ENCODE results near the gene PES1.
"Not testable (repeated sequence)": the region's sequence is repeated elsewhere in the genome, so short reads cannot be mapped to it uniquely, and the experiment has no call there.

The PES1 gene

DNA sequence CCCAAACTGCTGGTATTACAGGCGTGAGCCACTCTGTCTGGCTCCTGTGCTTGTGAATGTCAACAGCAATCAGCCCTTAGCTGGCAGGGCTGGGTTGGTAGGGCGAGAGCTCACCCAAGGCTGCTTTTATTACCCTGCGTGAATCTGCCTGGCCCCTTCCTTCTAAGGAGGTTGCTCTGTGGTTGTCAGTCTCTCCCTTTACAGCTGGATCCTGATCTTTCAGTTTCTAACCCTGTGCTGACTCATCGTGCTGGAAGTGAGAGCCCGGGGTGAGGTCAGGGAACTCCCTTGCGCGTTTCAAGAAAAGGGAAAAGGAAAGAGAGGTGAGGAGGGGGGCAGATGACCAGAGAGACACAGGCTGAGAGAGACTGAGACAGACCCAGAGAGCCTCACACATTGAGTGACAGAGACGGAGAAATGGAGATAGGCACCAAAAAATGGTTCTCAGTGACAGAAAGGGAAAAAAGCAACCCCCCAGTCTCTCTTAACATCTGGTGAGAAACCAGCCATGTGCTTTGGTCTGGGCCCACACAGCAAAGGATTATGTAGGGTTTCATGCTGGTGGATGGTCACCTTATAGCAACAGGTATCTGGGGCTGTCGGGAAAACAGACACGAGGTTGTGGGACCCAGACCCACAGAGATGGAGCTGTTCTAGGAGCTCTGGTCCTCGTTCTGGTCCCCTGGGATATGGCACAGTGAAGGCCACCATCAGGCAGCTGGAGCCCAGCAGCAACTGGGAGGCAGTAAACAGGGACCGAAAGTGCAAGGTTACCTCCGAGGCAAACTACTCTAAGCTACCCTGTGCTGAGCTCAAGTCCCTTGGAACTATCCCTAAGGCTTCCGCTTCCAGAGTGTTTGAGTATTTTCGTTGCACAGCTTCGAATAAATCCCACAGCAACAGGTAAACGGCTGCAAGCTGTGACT is 17.8 kb upstream of the PES1 start:
- peak; percentile 92 for DNase-seq (ENCODE audit: low spot score)

DNA sequence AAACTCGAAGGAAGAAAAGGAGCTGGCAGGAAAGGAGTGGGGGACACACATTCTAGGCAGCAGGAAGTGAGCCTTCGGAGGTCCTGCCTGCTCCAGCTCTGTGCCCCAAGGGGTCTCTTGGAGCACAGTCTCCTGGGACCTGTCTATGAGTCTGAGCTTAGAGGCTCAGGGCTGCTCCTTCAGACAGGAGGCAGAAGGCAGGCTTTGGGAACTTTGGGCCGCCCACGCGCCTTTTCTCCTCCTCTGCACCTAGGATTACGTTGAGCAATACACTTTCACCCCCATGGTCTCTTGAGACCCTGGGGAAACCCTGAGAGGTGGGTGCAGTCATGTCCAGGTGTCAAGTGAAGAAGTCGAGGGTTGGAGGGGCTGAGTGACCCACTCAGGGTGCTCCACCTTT is 16.2 kb upstream of the PES1 start:
- no peak for DNase-seq (ENCODE audit: low spot score)

DNA sequence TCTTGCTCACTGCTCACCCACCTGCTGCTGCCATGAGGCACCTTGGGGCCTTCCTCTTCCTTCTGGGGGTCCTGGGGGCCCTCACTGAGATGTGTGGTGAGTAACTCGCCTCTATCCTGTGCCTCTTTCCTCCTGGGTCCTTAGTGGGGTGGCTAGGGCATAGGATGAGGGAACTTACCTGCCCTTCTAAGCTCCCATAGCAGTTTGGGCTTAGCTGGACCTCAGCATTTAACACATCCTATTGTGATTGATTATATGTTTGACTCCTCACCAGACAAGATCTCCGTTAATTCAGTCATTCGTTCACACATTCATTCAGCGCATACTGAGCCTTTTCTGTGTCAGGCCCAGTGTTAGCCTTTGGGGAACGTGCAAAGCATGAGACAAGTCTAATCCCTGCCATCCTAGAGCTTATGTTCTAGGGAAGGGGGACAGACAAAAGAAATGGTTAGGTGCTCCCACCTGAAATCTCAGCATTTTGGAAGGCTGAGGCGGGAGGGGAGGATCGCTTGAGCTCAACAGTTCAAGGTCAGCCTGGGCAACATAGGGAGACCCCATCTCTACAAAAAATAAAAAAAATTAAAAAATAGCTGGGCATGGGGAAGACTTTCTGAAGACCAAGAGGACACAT is 15.7 kb upstream of the PES1 start:
- no peak for DNase-seq (ENCODE audit: low spot score)

DNA sequence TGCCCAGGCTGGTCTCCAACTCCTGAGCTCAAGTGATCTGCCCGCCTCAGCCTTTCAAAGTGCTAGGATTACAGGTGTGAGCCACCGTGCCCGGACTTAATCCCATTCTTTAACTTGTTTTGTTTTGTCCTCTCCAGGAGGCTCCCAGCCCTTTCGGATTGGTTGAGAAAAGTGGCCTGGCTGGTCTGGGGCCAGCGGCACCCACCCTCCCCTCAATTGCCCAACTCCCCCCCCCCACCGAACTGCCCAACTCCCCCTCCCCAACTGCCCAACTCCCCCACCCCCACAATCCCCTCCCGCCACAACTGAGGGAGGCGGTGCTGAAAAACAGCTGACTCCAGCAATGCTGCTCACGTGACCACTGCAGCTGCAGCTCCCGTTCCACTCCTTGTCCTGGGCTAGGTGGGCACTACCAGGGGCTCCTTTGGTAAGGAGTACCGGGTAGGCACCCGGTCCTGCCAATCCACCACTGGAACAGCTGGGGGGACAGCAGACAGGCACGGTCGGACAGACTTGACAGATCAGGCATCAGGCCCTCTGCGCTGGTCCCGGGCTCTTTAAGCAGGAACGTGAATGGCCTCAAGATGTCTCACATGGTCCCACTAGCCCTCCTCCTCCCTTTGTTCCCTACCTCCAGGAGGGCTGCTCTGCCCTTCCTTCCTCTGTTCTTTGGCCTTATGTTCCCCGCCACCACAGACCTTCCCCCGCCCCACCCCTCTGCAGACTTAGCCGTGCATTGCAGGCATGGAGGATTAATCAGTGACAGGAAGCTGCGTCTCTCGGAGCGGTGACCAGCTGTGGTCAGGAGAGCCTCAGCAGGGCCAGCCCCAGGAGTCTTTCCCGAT is 15.0 kb upstream of the PES1 start, which contains the start of gene TCN2:
Gene TCN2, plus strand, starts transcription at position 720 of the 845 bp plus-strand sequence. CDS start 158 bp downstream, outside the sequence.
- DNase-seq (ENCODE audit: low spot score), result peak; percentile 84

DNA sequence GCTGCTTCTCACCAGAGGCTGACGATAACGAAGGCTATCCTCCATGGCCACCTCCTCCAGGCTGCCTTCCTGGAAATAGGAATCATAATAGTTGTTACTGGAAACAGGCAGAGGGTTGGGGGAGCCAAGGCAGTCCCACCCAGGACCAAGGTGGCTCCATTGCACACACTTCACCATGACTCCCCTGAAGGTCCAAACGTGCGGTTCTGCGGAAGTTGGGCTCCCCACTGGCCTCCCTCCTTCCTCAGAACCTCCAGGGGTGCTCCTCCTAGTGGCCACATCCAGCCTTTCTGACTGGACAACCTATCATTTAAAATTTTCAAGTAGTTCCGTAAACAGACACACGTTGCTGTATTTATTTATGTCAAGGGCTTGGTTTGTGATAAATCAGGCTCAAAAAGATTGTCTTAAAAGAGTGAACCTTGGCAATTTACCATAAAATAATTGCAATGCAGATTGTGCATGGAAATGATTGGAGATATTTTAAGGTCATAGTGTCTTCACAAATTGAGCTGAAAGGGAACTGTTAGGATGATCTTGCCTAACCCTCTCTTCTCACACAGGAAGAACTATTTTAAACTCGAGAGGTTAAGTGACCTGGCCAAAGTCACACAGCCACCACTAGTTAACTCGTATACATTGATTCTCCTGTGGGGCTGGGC is 13.9 kb upstream of the PES1 start:
- peak; percentile 71 for DNase-seq (ENCODE audit: low spot score)

DNA sequence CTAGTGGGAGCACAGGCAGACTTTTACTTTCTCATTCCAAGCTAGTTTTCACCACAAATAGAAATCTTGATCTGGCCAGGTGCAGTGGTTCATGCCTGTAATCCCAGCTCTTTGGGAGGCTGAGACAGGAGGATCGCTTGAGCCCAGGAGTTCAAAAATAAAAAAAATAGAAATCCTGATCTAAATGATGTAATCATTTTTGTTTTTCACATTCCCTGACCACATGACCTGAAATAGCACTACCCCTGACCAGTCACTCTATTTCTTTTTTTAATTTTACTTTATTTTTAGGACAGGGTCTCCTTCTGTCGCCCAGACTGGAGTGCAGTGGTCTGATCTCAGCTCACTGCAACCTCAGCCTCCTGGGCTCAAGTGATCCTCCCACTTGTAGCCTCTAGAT is 13.0 kb upstream of the PES1 start:
- no peak for DNase-seq (ENCODE audit: low spot score)

DNA sequence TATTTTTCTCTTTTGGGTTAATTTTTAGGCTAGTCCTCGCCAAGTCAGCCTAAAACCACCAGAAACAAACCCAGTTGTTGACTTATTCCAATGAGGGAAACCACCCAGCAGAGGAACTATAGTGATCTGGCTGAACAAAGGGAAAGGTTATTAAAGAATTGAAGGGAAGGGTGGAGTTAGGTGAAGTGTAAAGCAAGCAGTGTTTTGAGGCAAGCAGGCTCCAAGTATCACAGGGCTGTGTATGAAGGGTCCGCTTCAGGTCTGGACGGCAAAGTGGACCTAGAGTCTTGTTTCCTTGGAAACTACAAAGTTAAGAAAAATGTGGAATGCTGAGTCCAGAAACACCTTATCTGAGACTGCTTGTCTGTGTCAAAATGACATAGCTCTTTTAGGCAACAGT is 12.1 kb upstream of the PES1 start:
- DNase-seq (ENCODE audit: low spot score), result no peak

DNA sequence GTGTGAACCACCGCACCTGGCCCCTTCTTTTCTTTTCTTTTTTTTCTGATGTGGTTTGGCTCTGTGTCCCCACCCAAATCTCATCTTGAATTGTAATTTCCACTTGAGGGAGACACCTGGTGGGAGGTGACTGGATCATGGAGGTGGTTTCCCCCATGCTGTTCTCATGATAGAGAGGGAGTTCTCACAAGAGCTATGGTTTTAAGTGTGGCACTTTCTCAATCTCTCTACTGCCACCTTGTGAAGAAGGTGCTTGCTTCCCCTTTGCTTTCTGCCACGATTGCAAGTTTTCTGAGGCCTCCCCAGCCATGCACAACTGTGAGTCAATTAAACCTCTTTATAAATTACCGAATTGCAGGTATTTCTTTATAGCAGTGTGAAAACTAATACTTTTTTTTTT is 10.3 kb upstream of the PES1 start:
- no peak for DNase-seq (ENCODE audit: low spot score)

DNA sequence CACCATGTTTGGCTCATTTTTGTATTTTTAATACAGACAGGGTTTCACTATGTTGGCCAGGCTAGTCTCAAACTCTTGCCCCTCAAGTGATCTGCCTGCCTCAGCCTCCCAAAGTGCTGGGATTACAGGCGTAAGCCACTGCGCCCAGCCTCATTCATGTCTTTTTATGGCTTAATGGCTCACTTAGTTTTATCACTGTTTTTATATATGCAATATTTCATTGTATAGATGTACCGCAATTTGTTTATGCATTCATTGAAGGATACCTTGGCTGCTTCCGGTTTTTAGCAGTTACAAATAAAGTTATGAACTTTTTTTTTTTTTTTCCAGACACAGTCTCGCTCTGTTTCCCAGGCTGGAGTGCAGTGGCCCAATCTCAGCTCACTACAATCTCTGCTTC is 9.8 kb upstream of the PES1 start:
- DNase-seq (ENCODE audit: low spot score), result no peak

DNA sequence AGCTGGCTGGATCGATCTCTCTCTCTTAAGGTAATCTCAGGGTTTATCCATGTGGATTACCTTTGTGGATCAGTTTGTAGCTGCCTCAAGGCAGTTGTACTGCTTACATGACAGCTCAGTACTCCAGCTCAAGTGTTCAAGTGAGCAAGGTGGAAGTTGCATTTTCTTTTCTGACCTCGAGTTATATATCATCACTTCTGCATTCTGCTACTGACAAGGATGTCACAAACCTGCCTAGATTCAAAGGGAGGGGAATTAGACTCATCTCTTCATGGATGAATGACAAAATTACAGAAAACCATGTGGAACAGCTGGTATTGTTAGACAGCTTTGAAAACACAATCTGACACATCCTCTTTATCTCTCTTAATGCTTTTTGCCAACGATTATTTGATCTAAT is 9.2 kb upstream of the PES1 start:
- no peak for DNase-seq (ENCODE audit: low spot score)

DNA sequence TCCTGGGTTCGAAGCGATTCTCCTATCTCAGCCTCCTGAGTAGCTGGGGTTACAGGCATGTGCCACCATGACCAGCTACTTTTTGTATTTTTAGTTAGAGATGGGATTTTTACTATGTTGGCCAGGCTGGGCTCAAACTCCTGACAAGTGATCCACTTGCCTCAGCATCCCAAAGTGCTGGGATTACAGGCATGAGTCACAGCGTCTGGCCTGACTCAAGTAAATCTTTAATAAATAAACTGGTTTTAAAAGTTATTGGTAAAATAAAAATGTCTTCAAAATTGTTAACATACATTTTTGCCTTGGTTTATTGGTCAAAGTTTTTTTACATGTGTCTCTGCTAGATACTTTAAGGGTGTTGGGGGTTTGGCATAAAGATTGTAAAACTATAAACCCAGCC is 7.3 kb upstream of the PES1 start:
- no peak for DNase-seq (ENCODE audit: low spot score)

DNA sequence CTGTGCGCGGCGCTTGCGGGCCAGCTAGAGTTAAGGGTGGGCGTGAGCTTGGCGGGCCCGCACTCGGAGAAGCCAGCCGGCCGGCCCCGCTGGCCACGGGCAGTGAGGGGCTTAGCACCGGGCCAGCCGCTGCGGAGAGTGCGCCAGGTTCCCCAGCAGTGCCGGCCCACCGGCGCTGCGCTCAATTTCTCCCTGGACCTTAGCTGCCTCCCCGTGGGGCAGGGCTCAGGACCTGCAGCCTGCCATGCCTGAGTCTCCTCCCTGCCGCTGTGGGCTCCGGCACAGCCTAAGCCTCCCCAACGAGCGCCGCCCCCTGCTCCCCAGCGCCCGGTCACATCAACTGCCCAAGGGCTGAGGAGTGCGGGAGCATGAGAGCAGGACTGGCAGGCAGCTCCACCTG is 5.2 kb upstream of the PES1 start:
- no peak for DNase-seq (ENCODE audit: low spot score)

DNA sequence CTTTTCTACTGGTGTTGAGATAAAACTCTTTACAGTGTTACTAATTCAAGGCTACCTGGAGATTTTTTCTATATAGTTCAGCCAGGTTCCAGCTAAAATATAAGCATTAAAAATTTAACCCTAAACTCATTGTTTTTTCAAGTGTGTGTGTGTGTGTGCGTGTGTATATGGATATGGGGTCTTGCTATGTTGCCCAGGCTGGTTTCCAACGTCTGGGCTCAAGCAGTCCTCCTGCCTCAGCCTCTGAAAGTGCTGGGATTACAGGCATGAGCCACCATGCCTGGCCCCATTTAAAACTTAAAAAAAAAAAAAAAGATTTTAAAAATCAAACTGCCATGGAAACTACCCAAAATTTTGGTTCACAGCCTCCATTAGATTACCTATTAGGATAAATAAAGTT is 4.5 kb upstream of the PES1 start:
- DNase-seq (ENCODE audit: low spot score), result no peak

DNA sequence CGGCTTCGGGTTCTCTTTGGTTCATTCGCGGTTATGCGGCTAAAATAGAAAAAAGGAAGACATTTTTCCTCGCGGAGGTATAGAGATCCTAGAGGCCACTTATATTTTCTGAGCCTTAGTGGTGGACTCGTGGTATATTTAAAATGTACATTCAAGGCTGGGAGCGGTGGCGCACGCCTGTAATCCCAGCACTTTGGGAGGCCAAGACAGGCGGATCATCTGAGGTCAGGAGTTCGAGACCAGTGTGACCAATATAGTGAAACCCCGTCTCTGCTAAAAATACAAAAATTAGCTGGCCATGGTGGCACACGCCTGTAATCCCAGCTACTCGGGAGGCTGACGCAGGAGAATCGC is 627 bp upstream of the PES1 start:
- DNase-seq (ENCODE audit: low spot score), result not testable (repeated sequence)

DNA sequence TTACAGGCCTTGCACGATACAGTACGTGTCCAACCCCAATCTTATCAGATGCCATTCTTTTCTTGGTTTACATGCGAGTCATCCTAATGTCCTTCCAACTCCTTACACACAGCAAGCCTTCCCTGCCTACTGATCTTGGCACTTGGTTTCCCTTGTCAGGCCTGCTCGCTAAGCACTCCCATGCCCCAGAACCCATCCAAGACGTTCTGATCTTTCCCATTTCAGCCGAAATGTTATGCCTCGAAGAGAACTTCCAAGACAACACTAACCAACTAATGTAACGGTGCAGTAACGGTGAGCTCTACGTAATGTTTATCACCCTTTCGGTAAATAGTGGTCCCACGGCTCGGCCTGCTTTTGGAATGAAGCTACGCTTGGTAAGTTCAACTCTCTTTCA is 521 bp downstream of the PES1 start:
- peak; percentile 33 for DNase-seq (ENCODE audit: low spot score)

DNA sequence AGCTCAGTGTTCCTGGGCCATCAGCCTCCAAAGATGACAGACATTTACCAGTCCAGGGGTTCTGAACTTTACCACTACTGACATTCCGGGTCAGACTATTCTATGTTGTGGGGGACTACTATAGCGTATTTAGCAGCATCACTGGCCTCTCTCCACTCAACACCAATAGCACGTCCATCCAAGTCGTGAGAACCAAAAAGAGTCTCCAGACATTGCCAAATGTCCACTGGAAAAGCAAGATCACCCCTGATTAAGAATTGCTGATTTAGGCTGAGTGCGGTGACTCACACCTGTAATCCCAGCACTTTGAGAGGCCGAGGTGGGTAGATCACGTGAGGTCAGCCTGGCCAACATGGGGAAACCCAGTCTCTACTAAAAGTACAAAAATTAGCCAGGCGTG is 5.3 kb downstream of the PES1 start:
- no peak for DNase-seq (ENCODE audit: low spot score)

DNA sequence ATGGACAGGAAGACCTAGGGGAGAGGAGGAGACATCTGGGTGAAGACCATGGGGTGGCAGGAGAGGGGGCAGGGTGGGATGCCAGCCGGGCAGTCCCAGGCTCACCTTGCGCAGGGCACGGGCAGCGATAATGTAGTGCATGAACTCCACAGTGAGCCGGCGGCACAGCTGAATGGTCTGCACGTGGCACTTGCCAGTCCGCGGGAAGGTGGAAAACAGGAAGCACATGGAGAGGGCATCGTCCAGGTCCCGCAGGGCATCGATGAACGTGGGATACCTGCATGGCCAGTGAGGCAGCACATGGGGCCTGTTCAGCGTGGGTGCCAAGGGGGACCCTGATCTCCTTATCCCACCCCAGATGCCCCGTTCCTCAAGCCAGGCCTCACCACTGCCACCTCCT is 7.3 kb downstream of the PES1 start:
- no peak for DNase-seq (ENCODE audit: low spot score)

DNA sequence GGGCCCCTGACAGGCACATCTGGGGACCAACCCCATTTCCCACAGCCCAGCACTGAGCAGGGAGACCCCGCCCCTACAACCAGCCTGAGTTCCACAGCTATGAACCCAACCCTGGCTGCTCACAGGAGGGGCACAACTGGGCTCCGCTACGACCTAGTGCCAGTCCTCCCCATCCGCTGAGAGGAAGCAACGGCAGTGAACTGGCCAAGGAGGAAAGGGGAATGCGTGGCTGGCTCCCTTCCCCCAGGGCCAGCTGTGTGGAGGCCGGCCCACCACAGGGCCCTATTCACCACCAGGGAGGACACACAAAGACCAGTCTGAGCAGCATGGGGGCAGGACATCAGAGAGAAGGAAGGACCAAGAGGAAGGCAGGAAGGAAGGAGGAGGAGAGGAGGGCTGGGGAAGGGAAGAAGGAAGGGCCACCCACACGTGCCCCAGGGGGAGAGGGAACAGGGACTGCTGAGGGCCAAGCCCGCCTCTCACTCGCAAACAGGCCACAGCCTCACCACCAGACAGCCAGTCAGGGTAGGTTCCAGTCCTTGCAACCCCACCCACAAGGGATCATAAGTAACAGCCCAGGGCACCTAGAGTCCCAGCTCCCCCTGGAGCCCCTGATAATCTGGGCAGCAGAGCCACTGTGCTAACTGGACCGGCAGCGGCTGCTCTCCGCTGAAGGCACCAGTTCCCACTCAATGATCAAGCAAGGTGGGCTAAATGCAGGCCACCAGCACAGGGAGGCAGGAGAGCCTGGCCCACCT is 8.7 kb downstream of the PES1 start:
- DNase-seq (ENCODE audit: low spot score), result no peak

DNA sequence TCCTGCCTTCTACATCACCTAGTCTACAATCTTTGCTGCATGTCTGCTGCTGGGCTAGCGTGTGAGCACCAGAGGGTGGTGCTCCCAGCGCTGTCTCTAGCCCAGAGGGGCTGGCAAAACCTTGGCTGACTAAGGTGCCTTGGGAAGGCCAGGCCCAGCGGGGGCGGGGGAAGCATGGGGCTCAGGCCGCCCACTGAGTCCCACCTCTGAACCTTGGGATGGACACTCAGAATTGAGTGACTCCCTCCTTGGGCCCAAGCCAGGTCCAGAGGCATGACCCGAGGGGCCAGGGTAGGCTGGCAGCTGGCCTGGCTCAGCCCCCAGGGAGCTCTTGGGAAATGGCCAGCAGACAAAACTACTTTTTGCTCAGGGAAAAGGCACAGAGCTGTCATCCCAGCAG is 9.7 kb downstream of the PES1 start:
- DNase-seq (ENCODE audit: low spot score), result no peak

DNA sequence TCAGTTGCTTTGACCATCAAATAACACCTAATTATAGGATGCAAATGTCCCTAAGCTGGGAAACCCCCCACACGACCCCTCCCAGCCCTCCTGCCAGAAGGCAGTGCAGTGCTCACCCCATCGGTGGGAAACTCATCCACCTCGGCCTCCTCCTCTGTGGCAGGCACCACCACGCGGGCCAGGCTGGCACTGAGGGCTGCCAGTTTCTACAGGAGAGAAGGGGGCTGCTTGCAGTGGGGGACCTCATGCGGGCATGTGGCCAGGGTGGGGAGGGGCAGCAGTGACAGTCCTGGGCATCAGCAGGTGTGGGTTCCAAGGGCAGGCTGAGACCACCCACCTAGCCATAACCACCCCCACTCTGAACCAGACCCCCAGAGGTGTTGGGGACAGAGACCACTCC is 10.8 kb downstream of the PES1 start:
- no peak for DNase-seq (ENCODE audit: low spot score)

DNA sequence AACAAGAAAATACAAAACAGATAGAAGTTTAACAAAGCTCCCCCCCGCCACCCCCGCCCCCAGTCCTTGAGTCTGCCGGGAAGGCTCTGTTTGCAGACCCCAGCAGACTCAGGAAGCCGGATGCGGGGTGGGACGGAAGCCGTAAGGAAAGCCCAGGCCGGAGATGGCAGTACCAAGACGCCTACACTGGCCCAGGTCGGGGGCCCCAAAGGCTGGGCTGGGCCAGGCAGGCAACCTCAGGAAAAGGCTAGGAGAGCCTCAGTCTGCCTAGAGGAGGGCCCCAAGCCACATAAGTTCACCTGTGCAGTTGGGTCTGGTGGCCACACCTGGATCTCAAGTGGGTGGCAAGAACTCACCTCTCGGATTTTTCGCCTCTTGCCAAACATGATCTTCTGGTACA is 13.2 kb downstream of the PES1 start:
- no peak for DNase-seq (ENCODE audit: low spot score)

DNA sequence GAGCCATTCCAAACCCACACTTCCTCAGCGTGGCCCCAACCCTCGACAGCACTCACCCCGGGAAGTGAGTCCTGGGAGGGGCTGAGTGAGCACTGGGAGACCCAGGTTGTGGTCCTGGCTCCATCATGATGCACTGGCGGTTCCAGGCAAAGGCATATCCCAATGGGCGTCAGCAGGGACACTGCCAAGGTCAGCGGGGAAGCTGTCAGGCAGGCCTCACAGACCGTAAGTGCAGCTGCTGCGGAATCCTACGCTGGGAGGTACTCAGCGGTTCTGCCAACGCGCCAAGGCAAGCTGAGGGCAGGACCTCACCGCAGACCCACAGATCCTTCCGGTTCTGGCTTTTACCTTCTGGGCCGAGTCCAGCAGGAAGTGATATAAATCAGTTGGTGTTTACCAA is 15.9 kb downstream of the PES1 start:
- no peak for DNase-seq (ENCODE audit: low spot score)
